ENCODE results near the gene LST1.
"Not testable (repeated sequence)": the region's sequence is repeated elsewhere in the genome, so short reads cannot be mapped to it uniquely, and the experiment has no call there.

The LST1 gene

GRCh38 chr6:31588871-31589650 is 3.0 kb downstream of the LST1 start:
- Histone ChIP-seq H3K18ac (ENCODE audit: low read length) (no peak overlapping the region), H3K9ac (ENCODE audit: low read length) (no peak overlapping the region), H4K8ac (ENCODE audit: low read depth, low read length) (no peak overlapping the region), H3K79me1 (ENCODE audit: low read length) (no peaks in the 10 kb centered on the region), H3K27ac (ENCODE audit: low read depth, low read length) (no peak overlapping the region), H3K4ac (ENCODE audit: low read depth, low read length) (no peak overlapping the region), H3K4me1 (ENCODE audit: control insufficient read depth, low read depth, low read length) (no peaks in the 10 kb centered on the region), H2BK120ac (ENCODE audit: low read depth, low read length) (no peak overlapping the region), H3K36me3 (ENCODE audit: control insufficient read depth, insufficient read depth, low read length) (no peaks in the 10 kb centered on the region), H2BK15ac (replicated peaks; ENCODE audit: low read depth) (no peak overlapping the region), H2AK5ac (ENCODE audit: low read length) (no peak overlapping the region), H3K4me3 (ENCODE audit: low read length) (no peak overlapping the region), H3K27me3 (ENCODE audit: insufficient read depth, low read length, poor library complexity) (no peaks in the 10 kb centered on the region), H4K5ac (ENCODE audit: low read length) (no peak overlapping the region), H3K4me2 (ENCODE audit: low read length) (no peak overlapping the region), H3K23ac (ENCODE audit: low read length) (no peak overlapping the region), H2BK5ac (ENCODE audit: low read length) (no peak overlapping the region), H3K79me2 (ENCODE audit: control insufficient read depth, insufficient read depth, low read length) (no peaks in the 10 kb centered on the region), H3K56ac (ENCODE audit: low read length) (no peak overlapping the region)
- no CpG with 5 or more reads among the region's 9 CpGs for WGBS (ENCODE audit: extremely low coverage, insufficient coverage, low lambda C conversion rate)
- no peak for DNase-seq

- H2BK120ac ChIP-seq (ENCODE audit: low read depth, low read length); H4K8ac ChIP-seq (ENCODE audit: low read depth, low read length); DNase-seq; H3K9ac ChIP-seq (ENCODE audit: low read length); H2BK5ac ChIP-seq (ENCODE audit: low read length); H3K4me2 ChIP-seq (ENCODE audit: low read length); H3K23ac ChIP-seq (ENCODE audit: low read length); H3K79me1 ChIP-seq (ENCODE audit: low read length); H3K18ac ChIP-seq (ENCODE audit: low read length); H2BK15ac ChIP-seq (replicated peaks; ENCODE audit: low read depth); H3K4ac ChIP-seq (ENCODE audit: low read depth, low read length); H3K4me3 ChIP-seq (ENCODE audit: low read length); H3K36me3 ChIP-seq (ENCODE audit: control insufficient read depth, insufficient read depth, low read length); H2AK5ac ChIP-seq (ENCODE audit: low read length); H3K27me3 ChIP-seq (ENCODE audit: insufficient read depth, low read length, poor library complexity); H4K5ac ChIP-seq (ENCODE audit: low read length); H3K27ac ChIP-seq (ENCODE audit: low read depth, low read length); H3K4me1 ChIP-seq (ENCODE audit: control insufficient read depth, low read depth, low read length); H3K56ac ChIP-seq (ENCODE audit: low read length); H3K79me2 ChIP-seq (ENCODE audit: control insufficient read depth, insufficient read depth, low read length): not testable (repeated sequence)
- WGBS (ENCODE audit: extremely low coverage, insufficient coverage, low lambda C conversion rate), result no CpG with 5 or more reads among the region's 5 CpGs
Measured at GRCh38 chr6:31590691-31591090, 4.6 kb downstream of the LST1 start.

GRCh38 chr6:31592396-31592771 is 6.3 kb downstream of the LST1 start:
- Histone ChIP-seq H2BK5ac (ENCODE audit: low read length) (no peak overlapping the region), H3K79me1 (ENCODE audit: low read length) (no peaks in the 10 kb centered on the region), H3K4me3 (ENCODE audit: low read length) (no peak overlapping the region), H4K5ac (ENCODE audit: low read length) (no peak overlapping the region), H3K56ac (ENCODE audit: low read length) (no peak overlapping the region), H3K4me2 (ENCODE audit: low read length) (no peak overlapping the region), H4K8ac (ENCODE audit: low read depth, low read length) (no peak overlapping the region), H2BK15ac (replicated peaks; ENCODE audit: low read depth) (no peak overlapping the region), H3K27me3 (ENCODE audit: insufficient read depth, low read length, poor library complexity) (no peaks in the 10 kb centered on the region), H3K23ac (ENCODE audit: low read length) (no peak overlapping the region), H3K79me2 (ENCODE audit: control insufficient read depth, insufficient read depth, low read length) (no peaks in the 10 kb centered on the region), H3K4ac (ENCODE audit: low read depth, low read length) (no peak overlapping the region), H3K4me1 (ENCODE audit: control insufficient read depth, low read depth, low read length) (no peaks in the 10 kb centered on the region), H2AK5ac (ENCODE audit: low read length) (no peak overlapping the region), H2BK120ac (ENCODE audit: low read depth, low read length) (no peak overlapping the region), H3K36me3 (ENCODE audit: control insufficient read depth, insufficient read depth, low read length) (no peaks in the 10 kb centered on the region), H3K27ac (ENCODE audit: low read depth, low read length) (no peak overlapping the region), H3K9ac (ENCODE audit: low read length) (no peak overlapping the region), H3K18ac (ENCODE audit: low read length) (no peak overlapping the region)
- DNase-seq, result no peak
- WGBS (ENCODE audit: extremely low coverage, insufficient coverage, low lambda C conversion rate), result no CpG with 5 or more reads among the region's 7 CpGs

- H3K4ac ChIP-seq (ENCODE audit: low read depth, low read length), result no peak overlapping the region
Measured at GRCh38 chr6:31597006-31597405, 10.9 kb downstream of the LST1 start.

GRCh38 chr6:31607317-31607716 is 21.2 kb downstream of the LST1 start:
- Histone ChIP-seq H2BK15ac (replicated peaks; ENCODE audit: low read depth) (no peak overlapping the region), H3K9ac (ENCODE audit: low read length) (no peak overlapping the region), H2BK5ac (ENCODE audit: low read length) (no peak overlapping the region), H3K36me3 (ENCODE audit: control insufficient read depth, insufficient read depth, low read length) (no peaks in the 10 kb centered on the region), H3K23ac (ENCODE audit: low read length) (no peak overlapping the region), H2BK120ac (ENCODE audit: low read depth, low read length) (no peak overlapping the region), H3K79me2 (ENCODE audit: control insufficient read depth, insufficient read depth, low read length) (no peaks in the 10 kb centered on the region), H3K27me3 (ENCODE audit: insufficient read depth, low read length, poor library complexity) (no peaks in the 10 kb centered on the region), H4K8ac (ENCODE audit: low read depth, low read length) (no peak overlapping the region), H2AK5ac (ENCODE audit: low read length) (no peak overlapping the region), H3K4me2 (ENCODE audit: low read length) (no peak overlapping the region), H3K79me1 (ENCODE audit: low read length) (no peaks in the 10 kb centered on the region), H3K56ac (ENCODE audit: low read length) (no peak overlapping the region), H3K4me3 (ENCODE audit: low read length) (no peak overlapping the region), H3K4me1 (ENCODE audit: control insufficient read depth, low read depth, low read length) (peaks cover 2% of the 10 kb centered on the region), H4K5ac (ENCODE audit: low read length) (no peak overlapping the region), H3K27ac (ENCODE audit: low read depth, low read length) (no peak overlapping the region), H3K4ac (ENCODE audit: low read depth, low read length) (no peak overlapping the region), H3K18ac (ENCODE audit: low read length) (no peak overlapping the region)
- no CpG with 5 or more reads among the region's 1 CpG for WGBS (ENCODE audit: extremely low coverage, insufficient coverage, low lambda C conversion rate)
- peak; percentile 68 for DNase-seq

More at GRCh38 chr6:31597006-31597405, 10.9 kb downstream of the LST1 start:
- Histone ChIP-seq H3K4me2 (ENCODE audit: low read length) (no peak overlapping the region), H3K4me3 (ENCODE audit: low read length) (no peak overlapping the region), H3K27ac (ENCODE audit: low read depth, low read length) (no peak overlapping the region), H4K5ac (ENCODE audit: low read length) (no peak overlapping the region), H2BK120ac (ENCODE audit: low read depth, low read length) (no peak overlapping the region), H3K79me1 (ENCODE audit: low read length) (no peaks in the 10 kb centered on the region), H3K36me3 (ENCODE audit: control insufficient read depth, insufficient read depth, low read length) (no peaks in the 10 kb centered on the region), H3K79me2 (ENCODE audit: control insufficient read depth, insufficient read depth, low read length) (no peaks in the 10 kb centered on the region), H2AK5ac (ENCODE audit: low read length) (no peak overlapping the region), H3K56ac (ENCODE audit: low read length) (no peak overlapping the region), H3K4me1 (ENCODE audit: control insufficient read depth, low read depth, low read length) (no peaks in the 10 kb centered on the region), H4K8ac (ENCODE audit: low read depth, low read length) (no peak overlapping the region), H3K9ac (ENCODE audit: low read length) (no peak overlapping the region), H2BK15ac (replicated peaks; ENCODE audit: low read depth) (no peak overlapping the region), H3K18ac (ENCODE audit: low read length) (no peak overlapping the region), H3K27me3 (ENCODE audit: insufficient read depth, low read length, poor library complexity) (no peaks in the 10 kb centered on the region), H3K23ac (ENCODE audit: low read length) (no peak overlapping the region), H2BK5ac (ENCODE audit: low read length) (no peak overlapping the region)
- no CpG with 5 or more reads among the region's 2 CpGs for WGBS (ENCODE audit: extremely low coverage, insufficient coverage, low lambda C conversion rate)
- DNase-seq, result no peak
